Effector memory CD4-positive, alpha-beta T cell (primary cell): Measurements from ENCODE around the gene TMEM17.

Experiments
- DNase-seq, 3 donors: peaks; one replicate each; pipeline ENCODE4 v3.0.0-alpha.2; 2020
- H3K27ac ChIP-seq: 2 replicates; pipeline ENCODE4 v1.7.0; 2013; ENCODE audit warnings: mild to moderate bottlenecking, low read length, moderate library complexity; ENCODE audit not compliant: insufficient read depth, poor library complexity, severe bottlenecking
- H3K27me3 ChIP-seq: replicated peaks from 2 replicates; pipeline ENCODE4 v1.7.0; 2013; ENCODE audit warnings: mild to moderate bottlenecking, low read length; ENCODE audit not compliant: insufficient read depth, control insufficient read depth, poor library complexity, severe bottlenecking
- H3K36me3 ChIP-seq: 2 replicates; pipeline ENCODE4 v1.7.0; 2013; ENCODE audit warnings: mild to moderate bottlenecking, low read length, moderate library complexity; ENCODE audit not compliant: control insufficient read depth, insufficient read depth
- H3K4me1 ChIP-seq: 2 replicates; pipeline ENCODE4 v1.7.0; 2013; ENCODE audit warnings: low read length, mild to moderate bottlenecking; ENCODE audit not compliant: control insufficient read depth, insufficient read depth, poor library complexity, severe bottlenecking
- H3K4me3 ChIP-seq: 2 replicates; pipeline ENCODE4 v1.7.0; 2013; ENCODE audit warnings: low read length, low read depth, mild to moderate bottlenecking; ENCODE audit not compliant: insufficient read depth, poor library complexity, severe bottlenecking
- H3K9me3 ChIP-seq: 2 replicates; pipeline ENCODE4 v1.7.0; 2013; ENCODE audit warnings: mild to moderate bottlenecking, low read length, moderate library complexity; ENCODE audit not compliant: control insufficient read depth

The TMEM17 gene

DNA sequence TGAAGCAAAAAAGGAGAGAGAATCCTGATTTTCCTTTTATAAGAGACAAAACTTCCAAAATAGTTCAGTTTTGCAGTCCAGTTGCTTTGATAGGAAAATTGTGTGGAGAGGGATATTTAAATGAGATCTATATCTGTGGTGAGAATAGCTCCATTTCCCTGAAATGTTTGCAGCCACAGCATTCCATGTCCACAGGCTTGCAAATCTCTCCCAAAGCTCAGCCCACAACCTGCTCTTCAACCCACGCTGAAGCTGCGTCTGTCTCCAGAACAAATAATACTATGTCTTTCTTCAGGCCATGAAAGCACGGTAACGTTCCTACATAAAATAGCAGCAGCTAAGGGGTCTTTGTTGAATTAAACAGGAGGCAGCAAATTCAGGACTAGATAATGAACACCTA, 31.8 kb downstream of the TMEM17 start:
- DNase-seq = no peak
- no peak overlapping the region for H3K4me3 ChIP-seq
- H3K9me3 ChIP-seq = no peaks in the 10 kb centered on the region
- H3K27me3 ChIP-seq = no peaks in the 10 kb centered on the region
- H3K4me1 ChIP-seq = peaks cover 2% of the 10 kb centered on the region
- no peaks in the 10 kb centered on the region for H3K36me3 ChIP-seq
- no peak overlapping the region for H3K27ac ChIP-seq

DNA sequence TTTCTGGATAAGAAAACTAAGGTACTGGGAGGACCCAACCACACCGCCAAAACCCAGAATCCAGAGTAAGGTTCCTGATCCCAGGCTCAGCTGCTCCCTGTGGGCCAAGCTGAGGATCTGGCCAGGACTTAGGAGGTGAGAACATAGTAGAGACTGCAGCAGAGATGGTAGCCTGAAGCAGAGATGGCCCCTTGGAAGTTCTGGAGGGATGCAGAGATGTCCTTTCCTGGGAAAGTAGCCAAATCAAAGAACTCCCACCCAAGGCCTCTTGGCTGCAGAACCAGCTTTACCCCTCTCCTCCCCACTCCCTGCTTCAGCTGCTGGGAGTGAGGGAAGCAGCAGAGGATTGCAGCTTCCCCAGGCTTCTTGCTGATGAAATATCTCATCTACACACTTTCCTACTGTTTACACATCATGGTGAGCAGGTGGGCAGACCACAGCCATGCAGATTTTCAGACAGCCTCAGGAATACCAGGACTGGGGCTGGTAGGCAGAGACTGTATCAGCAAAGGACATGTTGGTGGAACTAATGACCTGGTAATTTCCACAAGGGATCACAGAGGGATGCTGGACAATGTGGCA, 32.7 kb downstream of the TMEM17 start:
- H3K27me3 ChIP-seq = no peaks in the 10 kb centered on the region
- H3K36me3 ChIP-seq = no peaks in the 10 kb centered on the region
- H3K27ac ChIP-seq = no peak overlapping the region
- no peak for DNase-seq
- H3K4me3 ChIP-seq = no peak overlapping the region
- H3K4me1 ChIP-seq = peaks cover 2% of the 10 kb centered on the region
- H3K9me3 ChIP-seq = no peaks in the 10 kb centered on the region

DNA sequence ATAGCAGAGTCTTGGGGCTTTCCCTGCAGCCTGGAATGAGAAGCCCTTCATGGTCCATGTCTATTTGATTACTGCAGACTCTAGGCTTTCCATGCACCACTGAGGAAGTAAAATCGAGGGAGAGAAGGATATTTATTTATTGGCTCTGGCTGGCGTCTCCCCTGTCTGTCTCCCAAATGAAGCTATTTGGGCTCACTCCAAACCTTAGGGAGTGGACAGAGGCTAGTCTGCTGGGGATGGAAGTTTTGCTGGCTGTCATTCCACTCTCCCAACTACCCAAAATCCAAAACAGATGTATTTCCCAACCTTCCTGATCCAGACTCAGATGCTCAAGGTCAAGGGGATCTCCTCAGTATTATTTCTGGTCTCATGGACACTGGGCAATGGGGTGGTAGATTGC, 33.7 kb downstream of the TMEM17 start:
- no peak overlapping the region for H3K27ac ChIP-seq
- no peaks in the 10 kb centered on the region for H3K9me3 ChIP-seq
- H3K27me3 ChIP-seq = no peaks in the 10 kb centered on the region
- no peak overlapping the region for H3K4me3 ChIP-seq
- H3K36me3 ChIP-seq = no peaks in the 10 kb centered on the region
- no peak for DNase-seq
- H3K4me1 ChIP-seq = peaks cover 2% of the 10 kb centered on the region

DNA sequence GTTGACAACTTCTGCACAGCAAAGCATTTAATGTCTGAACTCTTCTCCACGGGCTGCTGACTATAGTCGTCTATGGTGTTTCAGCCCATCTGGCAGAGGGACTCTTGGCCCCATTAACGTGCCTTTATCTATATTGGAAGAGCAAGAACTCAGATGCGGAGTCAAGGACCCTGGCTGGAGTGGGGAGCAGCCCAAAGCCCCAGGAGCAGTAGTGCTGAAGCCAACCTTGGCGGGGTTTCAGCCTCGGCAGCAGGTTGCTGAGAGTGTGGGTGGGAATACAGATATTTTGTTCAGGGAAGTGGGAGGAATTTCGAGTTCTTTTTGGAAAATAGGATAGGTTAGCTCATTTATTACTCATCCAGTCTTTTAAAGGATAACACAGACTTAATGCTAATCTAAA, 34.2 kb downstream of the TMEM17 start:
- DNase-seq = no peak
- Histone ChIP-seq H3K27me3 (no peaks in the 10 kb centered on the region), H3K9me3 (no peaks in the 10 kb centered on the region), H3K36me3 (no peaks in the 10 kb centered on the region), H3K4me3 (no peak overlapping the region), H3K4me1 (peaks cover 2% of the 10 kb centered on the region), H3K27ac (no peak overlapping the region)

DNA sequence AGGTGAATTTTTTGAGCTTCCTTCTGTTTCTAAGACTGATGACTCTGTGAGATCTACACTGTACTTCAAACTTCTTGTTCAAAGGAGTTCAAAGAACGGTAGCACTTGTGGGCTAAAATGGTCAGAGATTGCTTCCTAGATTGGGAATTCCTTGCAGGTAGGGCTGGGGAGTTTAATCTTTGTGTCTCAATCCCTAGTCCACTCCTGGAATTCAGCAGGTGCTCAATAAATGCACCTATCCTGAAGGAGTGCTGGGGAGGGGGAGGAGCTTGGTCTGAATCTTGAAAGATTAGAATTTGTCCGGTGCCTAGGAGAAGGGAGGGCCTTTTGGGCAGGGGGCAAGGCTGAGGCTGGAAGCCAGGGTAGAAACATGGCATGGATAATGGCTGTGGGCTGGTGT, 34.6 kb downstream of the TMEM17 start:
- DNase-seq = no peak
- H3K27me3 ChIP-seq = no peaks in the 10 kb centered on the region
- H3K27ac ChIP-seq = no peak overlapping the region
- H3K9me3 ChIP-seq = no peaks in the 10 kb centered on the region
- H3K4me3 ChIP-seq = no peak overlapping the region
- H3K4me1 ChIP-seq = peaks cover 2% of the 10 kb centered on the region
- H3K36me3 ChIP-seq = no peaks in the 10 kb centered on the region

DNA sequence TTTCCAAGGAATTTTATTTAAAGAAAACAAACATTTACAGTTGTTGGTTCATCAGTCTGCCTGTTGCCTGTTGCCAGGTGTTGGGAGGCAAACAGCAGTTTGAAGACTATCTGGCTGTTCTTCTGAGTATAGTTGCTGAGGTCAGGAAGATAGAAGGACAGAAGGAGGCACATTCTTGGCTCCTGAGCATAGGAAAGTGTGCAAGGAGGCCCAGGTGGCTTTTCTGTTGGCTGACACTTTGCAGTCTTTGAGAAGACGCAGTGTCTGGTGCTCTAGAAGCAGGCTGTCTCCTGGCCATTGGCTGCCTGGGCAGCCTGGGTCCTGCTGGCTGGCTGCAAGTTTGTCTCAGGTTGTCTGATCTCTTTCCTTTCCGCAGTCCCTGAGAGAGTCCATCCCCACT, 36.4 kb downstream of the TMEM17 start:
- no peak for DNase-seq
- no peak overlapping the region for H3K4me3 ChIP-seq
- H3K4me1 ChIP-seq = no peaks in the 10 kb centered on the region
- no peaks in the 10 kb centered on the region for H3K9me3 ChIP-seq
- H3K27me3 ChIP-seq = no peaks in the 10 kb centered on the region
- H3K27ac ChIP-seq = no peak overlapping the region
- no peaks in the 10 kb centered on the region for H3K36me3 ChIP-seq

DNA sequence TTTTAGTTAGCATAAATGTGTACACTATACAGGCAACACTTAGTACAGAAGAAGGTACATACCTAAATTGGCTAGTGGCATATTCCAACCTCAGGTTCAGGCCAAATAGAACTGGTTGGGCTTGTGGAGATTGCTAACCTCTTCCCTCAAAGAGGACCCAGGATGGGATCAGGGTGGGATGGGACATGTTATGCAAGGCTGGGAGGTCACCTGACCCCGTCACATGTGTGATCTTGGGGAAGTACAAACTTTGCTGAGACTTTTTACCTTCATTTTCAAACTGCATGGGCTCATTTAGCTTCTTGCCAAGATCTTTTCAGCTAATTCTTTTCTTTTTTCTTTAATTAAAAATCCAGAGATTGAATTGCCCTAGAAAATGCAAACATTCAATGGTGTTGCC, 36.9 kb downstream of the TMEM17 start:
- no peak overlapping the region for H3K27ac ChIP-seq
- H3K36me3 ChIP-seq = no peaks in the 10 kb centered on the region
- DNase-seq = no peak
- no peaks in the 10 kb centered on the region for H3K9me3 ChIP-seq
- H3K27me3 ChIP-seq = no peaks in the 10 kb centered on the region
- no peaks in the 10 kb centered on the region for H3K4me1 ChIP-seq
- H3K4me3 ChIP-seq = no peak overlapping the region

DNA sequence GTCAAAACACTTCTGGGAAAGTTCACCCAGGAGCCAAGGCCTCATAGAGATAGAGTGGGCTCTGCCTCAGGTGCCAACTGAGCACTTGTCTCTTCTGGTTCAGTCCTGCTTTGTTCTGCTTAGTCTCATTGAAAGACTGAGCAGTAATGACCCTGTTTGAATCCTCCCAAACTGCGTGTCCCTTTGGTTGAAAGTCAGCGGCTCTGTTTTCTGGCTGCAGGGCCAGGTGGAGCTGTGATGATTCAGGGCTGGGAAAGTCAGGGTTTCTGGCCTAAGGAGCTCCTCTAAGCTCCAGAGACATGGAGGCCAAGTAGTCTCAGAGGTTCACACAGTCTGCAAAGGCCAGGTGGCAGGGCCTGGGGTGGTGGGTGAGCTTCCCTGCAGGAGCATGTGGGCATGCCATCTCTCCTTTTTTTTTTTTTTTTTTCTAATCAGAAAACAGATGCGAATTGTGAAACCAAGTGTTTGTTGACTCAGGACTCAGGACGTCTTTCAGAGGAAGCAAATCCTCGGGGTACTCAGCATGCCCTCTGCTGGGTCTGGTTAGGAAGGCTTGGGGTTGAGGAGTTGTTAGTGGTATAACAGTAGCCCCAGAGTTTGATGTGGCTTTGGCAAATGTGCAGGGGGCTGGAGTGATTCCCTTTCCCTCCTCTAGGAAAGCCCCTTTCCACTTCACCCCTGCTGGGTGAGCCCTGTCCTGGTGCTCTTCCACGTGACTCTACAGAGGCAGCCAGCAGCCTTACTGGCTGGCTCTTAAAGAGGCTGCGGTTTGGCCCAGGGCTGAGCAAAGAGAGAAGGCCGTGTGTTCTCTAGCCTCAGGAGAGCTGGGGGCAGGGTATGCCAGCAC, 38.3 kb downstream of the TMEM17 start:
- H3K4me3 ChIP-seq = no peak overlapping the region
- no peak for DNase-seq

DNA sequence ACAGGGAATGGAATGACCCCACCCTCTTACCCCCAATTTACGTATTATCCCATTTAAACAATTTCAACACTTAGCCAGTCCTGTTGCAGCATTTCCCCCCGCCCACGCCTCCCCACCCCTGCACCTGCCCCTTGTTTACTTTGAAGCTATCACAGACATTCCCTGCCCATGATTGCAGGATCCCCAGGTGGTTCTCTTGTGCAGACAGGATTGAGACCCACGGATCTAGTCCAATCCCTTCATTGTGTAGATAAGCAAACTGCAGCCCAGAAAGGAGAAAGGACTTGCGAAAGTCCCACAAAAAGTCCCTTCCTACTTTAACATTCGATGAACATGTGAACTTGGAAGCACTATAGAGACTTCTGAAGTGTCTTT, 38.9 kb downstream of the TMEM17 start:
- no peak for DNase-seq
- H3K4me1 ChIP-seq = no peaks in the 10 kb centered on the region
- no peaks in the 10 kb centered on the region for H3K36me3 ChIP-seq
- no peak overlapping the region for H3K27ac ChIP-seq
- no peaks in the 10 kb centered on the region for H3K9me3 ChIP-seq
- H3K27me3 ChIP-seq = no peaks in the 10 kb centered on the region
- H3K4me3 ChIP-seq = no peak overlapping the region

More for the DNA sequence above, 38.3 kb downstream of the TMEM17 start:
- no peaks in the 10 kb centered on the region for H3K9me3 ChIP-seq
- H3K36me3 ChIP-seq = no peaks in the 10 kb centered on the region
- H3K4me1 ChIP-seq = no peaks in the 10 kb centered on the region
- no peaks in the 10 kb centered on the region for H3K27me3 ChIP-seq
- no peak overlapping the region for H3K27ac ChIP-seq

DNA sequence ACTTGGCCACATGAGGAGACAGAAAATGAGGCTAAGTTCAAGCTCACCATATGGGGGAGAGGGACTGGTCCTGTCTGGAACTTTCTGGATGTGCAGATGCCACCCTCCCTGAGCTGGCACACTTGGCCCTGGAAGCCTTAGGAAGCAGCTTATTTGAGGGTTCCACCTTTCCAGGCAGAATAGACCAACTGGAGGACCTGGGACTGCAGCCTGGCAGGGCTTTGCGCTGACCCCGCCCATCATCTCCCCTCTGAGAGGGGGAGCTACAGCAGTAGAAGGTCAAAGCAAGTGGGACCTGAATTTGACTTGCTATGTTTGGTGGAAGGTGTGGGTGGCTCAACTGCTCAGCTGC, 39.5 kb downstream of the TMEM17 start:
- H3K27ac ChIP-seq = no peak overlapping the region
- DNase-seq = no peak
- H3K9me3 ChIP-seq = no peaks in the 10 kb centered on the region
- no peaks in the 10 kb centered on the region for H3K36me3 ChIP-seq
- H3K4me3 ChIP-seq = no peak overlapping the region
- no peaks in the 10 kb centered on the region for H3K27me3 ChIP-seq
- H3K4me1 ChIP-seq = no peaks in the 10 kb centered on the region
